HG02943 (cell line): Measurements from ENCODE around the gene CAPZA2.

ENCODE experiments used
- ATAC-seq: cut with Tn5 transposase; IDR thresholded peaks from one replicate; pipeline ENCODE4 v1.9.1; 2021; ENCODE audit warnings: mild to moderate bottlenecking, low read depth, moderate library complexity; ENCODE audit not compliant: unreplicated experiment

The CAPZA2 gene

DNA sequence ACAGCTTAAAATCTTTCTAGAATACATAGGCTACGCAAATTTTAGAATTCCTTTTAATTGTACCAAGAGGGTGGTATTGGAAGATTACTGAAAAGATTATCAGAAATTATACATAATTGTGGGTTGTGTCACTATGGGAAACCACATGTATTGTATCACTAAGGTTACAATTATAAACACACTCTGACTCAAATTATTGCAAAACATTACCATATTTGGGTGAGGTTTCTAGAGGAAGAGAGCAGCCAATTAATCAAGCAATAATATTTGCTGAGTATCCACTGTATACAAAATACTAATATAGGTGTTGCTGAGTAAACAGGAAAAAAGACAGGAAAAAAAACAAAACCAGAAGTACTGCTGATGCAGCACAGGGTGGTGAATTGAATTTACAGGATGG lies 3.1 kb upstream of the CAPZA2 start:
- ATAC-seq, result no peak

DNA sequence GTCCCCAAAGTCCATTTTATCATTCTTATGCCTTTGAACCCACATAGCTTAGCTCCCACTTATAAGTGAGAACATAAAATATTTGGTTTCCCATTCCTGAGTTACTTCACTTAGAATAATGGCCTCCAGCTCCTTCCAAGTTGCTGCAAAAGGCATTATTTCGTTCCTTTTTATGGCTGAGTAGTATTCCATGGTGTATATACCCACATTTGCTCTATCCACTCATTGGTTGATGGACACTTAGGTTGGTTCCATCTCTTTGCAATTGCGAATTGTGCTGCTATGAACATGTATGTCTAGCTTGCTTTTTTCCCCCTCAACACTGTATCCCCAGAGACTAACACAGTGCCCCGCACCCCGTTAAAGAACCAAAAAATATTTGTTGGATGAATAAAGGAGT lies 670 bp upstream of the CAPZA2 start:
- no peak for ATAC-seq

DNA sequence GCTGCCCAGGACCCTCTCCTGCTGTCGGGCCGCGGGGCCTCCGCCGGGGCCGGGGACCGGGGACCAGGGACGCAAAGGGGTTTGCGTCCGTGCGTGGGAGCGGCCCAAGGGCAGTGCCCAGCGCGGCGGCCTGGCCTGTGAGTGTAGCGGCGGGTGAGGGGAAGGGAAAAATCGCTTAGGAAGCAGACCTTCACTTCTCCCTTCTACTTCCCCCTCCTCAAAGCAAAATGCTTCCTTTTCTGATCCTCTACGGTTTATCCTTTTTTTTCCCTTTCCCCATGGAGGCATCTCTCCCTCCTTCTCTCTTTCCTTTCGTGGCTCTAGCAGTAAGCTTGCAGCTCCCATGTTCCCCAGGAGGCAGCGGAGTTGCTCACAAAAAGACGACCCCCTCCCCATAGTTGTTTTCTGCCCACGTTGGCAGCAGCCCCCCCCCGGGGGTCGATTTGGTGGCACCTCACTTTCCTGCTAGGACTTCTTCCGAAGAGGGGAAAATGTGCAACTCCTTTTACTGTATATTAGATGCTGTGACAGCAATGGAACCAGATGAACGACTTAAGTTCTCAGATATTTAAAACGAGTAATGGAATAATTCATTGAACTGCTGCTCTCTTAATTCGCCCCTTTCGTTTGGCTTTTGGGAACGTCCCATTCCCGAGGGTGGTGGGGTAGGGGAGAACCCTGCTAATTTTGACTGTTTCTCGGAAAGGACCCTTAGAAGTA lies 724 bp downstream of the CAPZA2 start:
- ATAC-seq, result peak; percentile 0

DNA sequence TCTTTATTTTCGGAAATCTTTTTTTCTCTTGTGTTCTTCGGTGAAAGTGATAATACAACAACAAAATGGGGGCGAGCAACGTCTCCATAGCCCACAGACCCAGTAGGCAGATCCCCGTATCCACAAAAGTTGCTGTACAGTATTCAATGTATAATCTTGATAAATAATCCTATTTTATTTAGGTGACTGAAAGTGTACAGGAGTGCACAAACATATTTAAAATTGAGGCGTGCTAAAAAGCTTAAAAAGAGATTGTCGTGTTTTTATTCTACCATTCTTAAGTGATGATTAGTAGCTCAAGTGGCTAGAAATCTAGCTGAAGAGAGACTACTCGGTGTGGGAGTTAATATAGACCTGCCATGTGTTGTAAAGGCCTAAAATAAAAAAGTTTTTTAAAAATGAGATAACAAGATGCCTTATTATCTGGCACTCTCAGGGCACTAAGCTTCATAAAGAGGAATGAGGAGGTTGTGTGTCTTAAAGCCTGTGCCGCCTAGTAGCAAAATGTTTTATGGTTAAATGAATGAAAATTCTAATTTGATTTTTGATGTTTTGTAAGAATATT lies 1.6 kb downstream of the CAPZA2 start:
- no peak for ATAC-seq

DNA sequence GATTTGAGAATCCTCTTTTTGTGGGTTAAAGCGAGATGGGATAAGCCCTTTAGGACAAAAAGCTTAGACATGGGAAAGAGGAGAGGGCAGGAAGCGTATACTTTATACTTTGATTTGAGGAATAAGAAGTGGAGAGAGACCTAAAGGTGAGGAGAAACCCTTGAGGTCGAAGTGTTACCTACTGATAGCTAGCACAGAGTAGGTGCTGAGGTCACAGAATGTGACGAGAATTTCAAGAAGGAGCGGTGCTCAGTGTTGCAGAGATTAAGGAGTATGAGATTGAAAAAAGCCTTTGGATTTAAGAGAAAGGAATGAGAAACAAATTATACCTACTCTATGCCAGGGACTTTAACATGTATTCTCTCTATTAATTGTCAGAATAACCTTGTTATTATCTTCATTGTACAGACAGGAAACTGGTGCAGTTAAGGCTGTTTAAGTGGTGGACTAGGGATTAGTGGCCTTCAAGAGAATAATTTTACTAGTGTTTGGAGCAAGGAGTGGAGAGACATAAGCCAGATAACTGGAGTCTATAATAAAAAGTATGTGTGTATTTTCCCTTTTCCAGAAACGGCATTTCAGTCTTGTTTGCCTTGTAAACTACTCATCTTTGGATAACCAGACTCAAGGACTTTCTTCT lies 8.8 kb downstream of the CAPZA2 start:
- ATAC-seq, result no peak

DNA sequence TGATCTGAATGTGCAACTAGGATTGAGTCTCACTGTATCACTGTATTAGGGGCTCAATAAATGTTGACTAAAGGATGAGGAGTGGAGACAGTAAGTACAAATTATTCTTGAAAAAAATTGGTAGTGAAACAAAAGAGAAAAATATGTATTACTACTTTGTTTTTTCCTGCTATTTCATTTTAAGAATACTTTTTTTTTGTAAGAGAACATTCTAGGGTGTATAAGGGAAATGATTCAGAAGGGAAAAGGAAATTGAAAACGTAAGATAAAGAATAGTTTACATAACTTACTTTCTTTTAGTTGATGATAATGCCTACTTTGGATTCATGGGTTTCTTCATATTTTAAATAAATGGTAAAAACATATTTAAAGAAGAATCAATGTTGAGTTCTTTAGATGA lies 9.6 kb downstream of the CAPZA2 start:
- ATAC-seq, result no peak

DNA sequence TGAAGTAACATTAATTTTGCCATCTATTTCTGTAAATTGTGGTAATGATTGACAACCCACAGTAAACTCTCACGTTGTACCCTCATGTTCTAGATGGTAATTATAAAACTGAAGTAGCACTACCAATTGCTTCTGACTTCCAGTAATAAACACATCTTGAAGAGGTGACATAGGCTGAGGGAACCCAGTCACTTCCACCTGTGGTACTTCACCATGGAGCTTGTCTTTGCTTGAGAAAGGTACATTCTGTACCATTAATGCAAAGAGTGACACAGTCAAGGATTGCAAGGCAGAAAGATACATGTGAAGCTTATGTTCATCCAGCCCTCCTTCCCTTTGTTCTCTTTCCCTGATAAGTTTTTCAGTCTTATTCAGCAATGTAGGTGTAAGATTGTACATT lies 11.2 kb downstream of the CAPZA2 start:
- ATAC-seq, result no peak

DNA sequence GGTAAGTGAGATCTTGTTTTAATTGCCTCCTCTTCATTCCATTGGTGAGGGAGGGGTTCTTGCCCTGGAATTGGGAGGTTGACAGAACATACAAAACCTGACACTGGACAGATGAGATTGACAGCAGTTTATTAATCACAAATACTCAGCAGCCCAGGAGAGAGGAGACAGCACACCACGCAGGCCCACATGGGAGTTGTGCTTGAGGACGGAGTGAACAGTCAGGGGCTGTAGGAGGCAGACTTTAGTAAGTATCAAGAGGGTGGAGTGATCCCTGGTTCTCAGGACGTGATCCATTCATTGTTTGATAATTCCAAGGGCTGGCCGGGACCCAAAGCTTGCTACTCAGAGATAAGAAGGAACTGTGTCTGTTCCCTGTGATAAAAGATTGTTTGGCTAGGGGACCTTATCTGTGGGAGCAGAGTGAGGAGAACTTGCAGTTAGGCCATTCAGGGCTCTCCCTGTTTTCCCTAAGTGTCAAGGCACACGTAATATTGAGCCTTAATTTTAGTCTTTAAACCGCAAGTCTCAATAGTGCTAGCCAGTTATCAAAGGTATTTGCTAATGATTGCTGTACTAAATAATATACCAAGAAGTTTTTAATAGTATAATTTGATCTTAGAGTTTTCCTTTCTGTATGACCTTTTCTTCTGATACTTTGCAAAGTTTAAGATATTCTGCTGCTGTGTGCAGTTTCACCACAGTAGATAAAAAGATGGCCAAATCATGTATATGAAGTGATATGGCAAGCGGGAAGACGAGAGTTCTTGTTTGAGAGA lies 14.5 kb downstream of the CAPZA2 start:
- ATAC-seq, result no peak

DNA sequence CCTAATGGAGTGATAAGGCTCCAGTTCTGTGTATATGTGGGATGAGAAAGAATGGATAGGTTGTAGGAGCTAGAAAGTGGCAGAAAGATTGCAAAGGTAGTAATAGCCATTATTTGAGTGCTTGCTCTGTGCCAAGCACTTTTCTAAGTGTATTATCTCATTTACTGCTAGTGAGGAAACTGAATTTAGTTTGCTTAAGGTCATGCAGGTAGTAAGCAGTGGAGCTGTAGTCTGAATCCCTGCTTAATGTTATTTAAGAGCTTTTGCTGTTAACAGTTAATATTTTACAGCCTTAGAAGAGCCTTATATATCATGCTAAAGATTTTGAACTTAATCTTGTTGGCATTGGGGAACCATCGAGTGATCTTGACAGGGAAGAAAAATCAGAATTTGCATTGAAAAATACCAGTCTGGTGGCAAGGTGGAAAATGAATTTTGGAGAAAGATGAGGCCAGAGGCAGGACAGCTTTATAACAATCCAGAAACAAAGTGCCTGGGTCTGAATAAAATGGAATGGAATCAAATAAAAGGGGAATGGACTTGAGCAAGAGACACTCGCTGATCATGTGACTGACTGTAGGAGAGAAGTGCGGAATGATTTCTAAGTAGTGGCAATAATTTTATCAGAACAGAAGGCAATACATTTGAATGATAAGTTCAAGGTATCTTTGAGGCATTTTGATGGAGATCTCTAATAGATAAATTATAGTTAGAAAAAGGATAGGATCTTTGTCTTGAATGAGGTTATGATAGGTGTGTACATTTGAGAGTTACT lies 15.2 kb downstream of the CAPZA2 start:
- no peak for ATAC-seq

DNA sequence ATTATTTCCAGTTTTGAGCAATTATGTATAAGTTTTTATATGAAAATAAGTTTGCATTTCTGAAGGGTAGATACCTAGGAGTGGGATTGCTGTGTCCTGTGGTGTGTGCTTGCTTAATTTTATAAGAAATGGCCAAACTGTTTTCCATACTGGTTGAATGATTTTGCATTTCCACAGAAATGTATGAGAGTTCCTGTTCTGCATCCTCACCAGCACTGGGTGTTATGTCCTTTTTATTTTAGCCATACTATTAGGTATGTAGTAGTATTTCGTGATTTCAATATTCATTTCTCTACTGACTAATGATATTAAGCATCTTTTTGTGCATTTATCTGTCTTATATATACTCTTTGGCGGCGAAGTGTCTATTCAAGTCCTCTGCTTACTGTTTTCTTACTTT lies 22.3 kb downstream of the CAPZA2 start:
- ATAC-seq, result no peak

DNA sequence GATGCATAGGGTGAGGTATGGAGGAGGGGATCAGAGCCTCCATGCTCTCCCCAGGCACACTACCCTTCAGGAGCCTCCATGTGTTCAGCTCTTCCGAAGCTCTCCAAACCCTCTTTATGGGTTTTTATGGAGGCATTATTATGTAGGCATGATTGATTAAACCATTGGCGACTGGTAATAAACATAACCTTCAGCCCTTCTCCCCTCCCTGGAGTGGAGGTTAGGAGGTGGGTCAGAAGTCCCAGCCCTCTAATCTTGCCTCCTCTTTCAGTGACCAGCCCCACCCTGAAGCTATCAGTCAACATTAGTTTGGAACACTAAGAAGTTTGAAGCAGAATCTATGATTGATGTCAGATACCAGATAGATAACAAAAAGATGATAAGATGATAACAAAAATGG lies 23.3 kb downstream of the CAPZA2 start:
- no peak for ATAC-seq

DNA sequence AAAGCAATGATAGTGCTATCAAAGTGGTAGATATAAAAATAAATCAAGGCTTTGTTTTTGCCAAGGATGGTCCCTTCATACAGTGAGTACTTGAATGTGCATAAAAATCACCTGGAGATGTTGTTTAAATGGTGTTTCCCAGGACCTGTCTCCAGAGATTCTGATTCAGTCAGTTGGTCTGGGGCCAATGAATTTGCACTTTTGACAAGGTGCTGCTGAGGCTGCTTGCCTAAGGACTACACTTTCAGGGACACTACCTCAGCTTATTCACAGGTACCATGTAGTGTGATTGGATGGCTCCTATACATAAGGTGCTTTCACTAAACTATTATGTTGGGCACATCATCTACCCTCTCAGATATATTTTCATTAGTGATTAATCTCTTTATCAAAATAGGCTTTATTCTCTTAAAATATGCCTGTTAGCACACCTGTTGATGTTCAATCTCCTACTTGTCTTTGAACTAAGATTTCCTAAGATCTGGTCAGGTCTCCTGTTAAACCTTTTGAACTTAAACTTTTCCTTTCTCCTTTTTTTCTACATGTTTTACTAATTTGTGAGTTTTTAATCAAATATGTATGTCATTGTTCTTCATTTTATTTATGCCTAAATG lies 24.3 kb downstream of the CAPZA2 start:
- no peak for ATAC-seq

DNA sequence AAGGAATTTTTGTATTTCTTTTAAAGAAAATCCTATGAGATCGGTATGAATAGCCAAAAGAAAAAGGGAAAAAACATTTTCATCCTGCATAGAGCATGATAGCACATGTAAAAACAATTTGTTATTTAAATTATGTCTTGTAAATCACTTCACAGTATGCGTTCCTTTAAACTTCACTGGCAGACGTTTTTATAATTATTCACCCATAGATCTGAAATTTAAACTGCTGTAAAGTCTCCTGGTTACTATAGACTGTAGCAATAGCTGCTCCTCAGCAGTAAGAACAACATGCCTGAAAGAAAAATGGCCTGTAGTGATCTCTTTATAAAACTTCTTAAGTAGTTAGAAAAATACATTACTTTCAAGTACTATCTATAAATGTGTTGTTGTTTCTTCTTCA lies 26.5 kb downstream of the CAPZA2 start:
- no peak for ATAC-seq

DNA sequence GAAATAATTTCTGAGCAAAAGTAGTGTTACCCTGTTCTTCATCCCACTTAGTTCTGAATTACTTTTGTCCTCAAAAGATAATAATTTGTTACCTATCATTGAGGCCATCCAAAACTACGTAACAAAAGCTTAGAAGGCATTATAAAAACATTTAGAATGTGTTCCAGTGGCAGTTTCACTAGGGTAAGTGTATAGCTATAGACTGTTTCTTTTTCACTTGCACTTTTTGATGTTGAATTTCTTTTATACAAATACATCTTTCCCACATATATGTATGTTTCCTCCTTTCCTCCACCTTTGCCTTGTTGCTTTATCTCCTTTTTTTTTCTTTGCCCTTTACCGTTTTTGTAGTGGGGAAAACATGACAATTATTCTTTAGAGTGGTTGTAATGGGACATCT lies 33.5 kb downstream of the CAPZA2 start:
- ATAC-seq, result no peak

DNA sequence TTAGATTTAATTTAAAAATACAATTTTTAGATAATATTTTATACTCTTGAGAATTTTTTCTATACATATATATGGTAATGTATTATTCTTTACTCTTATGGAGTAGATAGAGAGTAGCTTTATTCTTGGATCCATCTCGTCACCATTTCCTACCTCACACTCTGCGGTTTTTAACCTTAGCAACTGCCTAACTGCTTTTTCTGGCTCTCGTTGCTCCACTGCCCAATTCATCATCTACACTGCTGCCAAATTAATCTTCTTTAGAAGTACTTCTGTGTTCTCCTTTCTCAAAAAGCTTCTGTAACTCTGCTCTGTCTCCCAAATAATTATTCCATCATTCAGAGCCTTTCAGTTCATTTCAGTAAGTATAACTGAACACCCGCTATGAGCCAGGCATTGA lies 35.3 kb downstream of the CAPZA2 start:
- ATAC-seq, result no peak

DNA sequence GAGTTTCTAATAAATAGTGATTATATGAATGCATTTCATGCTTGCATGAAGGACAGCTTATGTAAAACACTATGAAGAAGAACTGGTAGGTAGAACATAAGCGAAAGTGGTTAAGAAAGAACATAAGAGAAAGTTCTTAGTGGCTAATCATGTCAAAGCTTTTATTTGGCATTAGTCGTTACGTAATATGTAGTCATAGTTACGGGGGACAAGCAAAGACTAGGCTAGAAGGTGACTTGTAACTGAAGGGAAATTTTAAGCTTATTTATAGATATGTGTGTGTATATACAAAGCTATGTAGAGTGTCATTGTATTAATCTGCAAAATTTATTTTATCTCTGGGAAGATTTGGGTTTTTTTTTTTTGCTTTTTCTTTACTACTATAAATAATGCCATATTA lies 36.9 kb downstream of the CAPZA2 start:
- no peak for ATAC-seq

DNA sequence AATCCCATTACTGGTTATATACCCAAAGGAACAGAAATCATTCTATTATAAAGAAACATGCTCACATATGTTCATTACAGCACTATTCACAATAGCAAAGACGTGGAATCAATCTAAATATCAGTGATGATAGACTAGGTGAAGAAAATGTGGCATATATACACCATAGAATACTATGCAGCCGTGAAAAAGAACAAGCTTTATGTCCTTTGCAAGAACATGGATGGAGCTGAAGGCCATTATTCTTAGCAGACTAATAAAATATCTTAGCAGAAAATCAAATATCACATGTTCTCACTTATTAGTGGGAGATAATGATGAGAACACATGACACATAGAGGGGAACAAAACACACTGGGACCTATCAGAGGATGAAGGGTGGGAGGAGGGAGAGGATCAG lies 38.8 kb downstream of the CAPZA2 start:
- no peak for ATAC-seq

DNA sequence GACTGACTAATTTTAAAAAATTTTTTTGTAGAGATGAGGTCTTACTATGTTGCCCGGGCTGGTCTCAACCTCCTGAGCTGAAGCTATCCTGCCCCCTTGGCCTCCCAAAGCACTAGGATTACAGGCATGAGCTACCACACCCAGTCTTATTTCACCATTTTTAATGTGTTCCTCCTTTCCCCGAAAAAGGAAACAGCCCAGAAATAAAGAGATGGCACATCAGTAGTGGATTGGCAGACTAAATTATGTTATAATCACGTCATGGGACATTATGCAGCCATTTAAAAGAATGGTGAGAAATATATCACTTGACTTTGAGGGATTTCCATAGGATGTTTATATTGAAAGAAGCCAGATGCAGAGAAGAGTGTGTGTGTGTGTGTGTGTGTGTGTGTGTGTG lies 40.5 kb downstream of the CAPZA2 start:
- ATAC-seq, result no peak

DNA sequence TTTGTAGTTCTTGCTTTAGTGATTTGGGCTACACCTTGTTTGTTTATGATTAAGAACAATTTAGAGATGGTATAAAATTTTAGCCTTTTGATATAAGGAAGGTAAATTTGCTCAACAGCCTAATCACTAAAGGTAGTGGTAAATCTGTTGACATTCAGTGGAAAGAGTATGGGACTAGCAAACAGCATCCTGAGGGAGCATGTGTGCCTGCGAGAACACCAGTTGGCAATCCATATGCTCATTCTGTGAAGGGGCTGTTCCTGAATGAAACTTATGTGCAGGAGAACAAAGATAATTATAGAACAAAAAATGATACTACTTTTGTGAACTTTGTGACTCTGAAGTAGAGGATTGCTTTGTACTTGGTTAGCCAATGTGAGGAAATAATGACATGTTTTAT lies 44.0 kb downstream of the CAPZA2 start:
- no peak for ATAC-seq

DNA sequence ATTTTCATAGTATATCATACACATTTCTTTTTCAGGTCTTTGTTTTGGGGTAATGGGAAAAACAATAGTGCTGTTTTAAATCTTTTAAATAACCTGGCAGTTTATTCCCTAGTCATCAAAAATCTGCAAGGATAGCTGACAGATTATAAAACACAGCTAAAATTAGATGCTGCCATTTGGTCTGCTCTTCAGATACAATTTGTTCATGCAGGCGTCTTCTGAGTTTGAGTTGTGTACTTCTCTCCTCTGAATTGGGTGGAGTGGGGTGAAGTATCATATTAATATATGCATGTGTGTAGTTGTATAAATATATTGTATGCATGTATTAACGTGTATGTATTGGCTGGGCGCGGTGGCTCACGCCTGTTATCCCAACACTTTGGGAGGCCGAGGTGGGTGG lies 48.0 kb downstream of the CAPZA2 start:
- ATAC-seq, result no peak
